GM18511 (cell line): ENCODE results near the gene PPDPF.
"Not testable (repeated sequence)": the region's sequence is repeated elsewhere in the genome, so short reads cannot be mapped to it uniquely, and the experiment has no call there.

ENCODE experiments used
- ATAC-seq: cut with Tn5 transposase; IDR thresholded peaks from one replicate; pipeline ENCODE4 v1.9.1; 2021; ENCODE audit warnings: mild to moderate bottlenecking, moderate library complexity; ENCODE audit not compliant: unreplicated experiment

Gene PPDPF

DNA sequence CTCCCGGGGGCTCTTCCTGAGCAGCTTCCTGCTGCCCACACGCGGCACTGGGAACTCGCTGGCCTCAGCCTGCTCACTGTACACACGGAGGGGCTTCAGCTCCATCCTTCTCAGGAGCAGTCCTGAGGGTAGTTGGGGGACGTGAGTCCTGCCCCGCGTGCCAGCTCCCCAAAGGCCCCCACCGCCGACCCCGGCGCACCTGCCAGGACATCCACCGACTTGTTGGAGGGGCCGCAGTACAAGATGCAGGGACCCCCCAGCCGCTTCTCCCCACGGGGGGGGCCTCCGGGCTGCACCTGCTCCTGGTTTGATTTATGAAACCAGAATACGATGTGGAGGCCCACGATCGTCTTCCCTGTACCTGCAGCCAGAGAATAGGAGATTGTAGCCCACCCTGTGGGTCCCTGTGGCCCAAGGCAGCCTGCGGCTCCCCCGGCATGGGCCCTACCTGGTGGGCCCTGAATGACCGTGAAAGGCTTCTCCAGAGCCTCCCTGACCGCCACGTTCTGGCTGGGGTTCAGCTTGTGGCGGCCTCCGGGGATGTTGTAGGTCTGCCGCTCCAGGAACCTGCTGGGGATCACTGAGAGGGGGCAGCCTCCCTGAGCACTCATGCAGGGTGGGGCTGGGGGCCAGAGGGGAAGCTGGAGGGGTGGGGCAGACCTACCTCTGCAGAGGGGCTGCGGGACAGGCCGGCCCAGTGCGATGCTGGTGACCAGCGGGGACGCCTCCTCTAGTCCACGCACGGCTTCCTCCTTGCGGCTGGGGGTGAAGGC lies 41.2 kb downstream of the PPDPF start:
- ATAC-seq: no peak

DNA sequence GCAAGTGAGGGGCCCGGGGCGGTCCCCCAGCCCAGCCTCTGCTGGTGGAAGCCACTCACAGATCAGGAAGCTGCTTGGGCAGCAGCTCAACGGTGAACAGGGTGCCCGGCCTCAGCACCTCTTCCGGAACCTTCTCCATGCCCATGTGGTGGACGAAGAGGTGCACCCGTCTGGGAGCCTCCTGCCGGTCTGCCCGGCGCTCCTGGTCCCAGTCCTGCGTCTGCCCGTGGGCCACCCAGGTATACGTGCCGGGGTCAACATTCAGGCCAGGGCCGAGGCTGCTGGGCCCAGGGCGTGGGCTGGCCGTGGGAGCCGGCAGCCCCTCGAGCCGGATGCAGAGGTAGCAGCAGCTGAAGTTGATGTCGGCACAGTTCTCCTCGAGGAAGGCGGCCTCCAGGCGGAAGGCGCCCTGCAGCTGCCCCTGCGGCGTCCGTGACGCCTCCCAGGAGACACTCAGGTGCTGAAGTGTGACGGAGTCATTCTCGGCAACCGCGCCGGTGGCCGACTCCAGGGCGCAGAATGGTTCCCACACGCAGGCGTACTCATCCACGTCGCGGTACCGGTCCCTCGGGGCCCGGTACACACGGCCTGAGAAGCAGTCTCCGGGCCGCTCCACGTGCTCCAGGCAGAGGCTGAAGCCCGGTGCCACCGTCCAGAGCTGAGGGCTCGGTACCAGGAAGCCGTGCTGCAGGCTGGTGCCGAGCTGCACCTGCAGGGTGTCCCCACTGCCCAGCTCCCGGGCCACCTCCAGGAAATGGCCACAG lies 42.1 kb downstream of the PPDPF start:
- no peak for ATAC-seq

DNA sequence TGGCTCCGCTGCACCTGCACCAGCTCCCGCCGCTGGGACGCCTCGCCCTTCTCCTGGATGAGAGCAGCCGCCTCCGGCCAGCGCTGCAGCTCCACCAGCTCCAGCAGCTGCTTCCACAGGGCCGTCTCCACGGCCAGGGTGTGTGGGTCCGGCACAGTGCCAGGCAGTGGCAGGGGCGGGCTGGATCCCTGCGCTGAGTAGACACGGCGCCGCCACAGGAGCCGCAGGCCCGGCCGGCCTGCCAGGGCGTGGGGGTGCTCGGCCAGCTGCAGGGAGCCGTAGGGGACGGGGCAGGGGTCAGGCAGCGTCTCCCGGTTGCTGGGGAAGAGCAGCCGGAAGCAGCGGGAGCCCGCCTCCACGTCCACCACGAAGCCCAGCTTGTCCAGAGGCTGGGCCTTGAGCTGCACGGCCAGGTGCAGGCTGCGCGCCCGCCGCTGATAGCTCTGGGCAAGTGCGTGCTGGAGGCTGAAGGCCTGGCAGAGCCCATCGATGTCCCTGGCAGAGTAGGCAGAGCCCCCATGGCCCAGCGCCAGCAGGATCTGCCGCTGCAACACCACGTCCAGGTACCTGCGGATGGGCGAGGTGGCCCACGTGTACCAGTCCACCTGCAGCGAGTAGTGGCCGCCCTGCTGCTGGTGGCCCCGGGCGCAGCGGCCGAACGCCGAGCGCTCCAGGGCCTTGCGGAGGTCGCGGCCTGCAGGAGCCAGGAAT lies 42.8 kb downstream of the PPDPF start:
- no peak for ATAC-seq

DNA sequence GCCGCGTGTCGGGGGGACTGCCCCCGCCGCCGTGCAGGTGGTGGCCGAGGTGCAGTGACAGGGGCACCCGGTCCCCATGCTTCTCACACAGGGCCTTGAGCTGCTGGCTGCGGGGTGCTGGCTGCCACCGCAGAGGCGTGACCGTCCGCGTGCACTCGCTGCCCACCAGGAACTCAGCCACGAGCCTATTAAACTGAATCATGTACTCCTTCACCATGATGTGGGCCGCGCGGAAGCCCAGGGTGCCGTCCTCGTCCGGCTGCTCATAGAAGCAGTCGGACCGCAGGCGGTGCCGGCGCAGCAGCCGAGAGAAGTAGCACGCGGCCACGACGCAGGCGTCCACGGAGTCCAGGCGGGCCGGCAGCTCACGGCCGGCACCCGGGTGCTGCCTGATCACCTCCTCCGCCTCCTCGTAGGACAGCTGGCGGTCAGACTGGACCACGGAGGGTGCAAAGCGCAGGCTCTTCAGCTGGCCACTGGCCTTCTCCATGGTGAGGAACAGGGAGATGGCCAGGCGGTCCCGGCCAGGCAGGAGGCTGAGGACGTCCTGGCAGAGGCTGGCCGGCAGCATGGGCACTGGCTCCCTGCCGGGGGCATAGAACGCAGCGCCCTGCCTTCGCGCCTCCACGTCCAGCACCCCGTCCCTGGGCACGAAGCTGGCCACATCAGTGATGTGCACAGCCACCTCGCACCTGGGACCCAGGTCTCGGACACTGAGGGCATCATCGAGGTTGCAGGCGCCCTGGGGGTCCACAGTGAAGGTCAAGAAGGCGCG lies 43.7 kb downstream of the PPDPF start:
- no peak for ATAC-seq

DNA sequence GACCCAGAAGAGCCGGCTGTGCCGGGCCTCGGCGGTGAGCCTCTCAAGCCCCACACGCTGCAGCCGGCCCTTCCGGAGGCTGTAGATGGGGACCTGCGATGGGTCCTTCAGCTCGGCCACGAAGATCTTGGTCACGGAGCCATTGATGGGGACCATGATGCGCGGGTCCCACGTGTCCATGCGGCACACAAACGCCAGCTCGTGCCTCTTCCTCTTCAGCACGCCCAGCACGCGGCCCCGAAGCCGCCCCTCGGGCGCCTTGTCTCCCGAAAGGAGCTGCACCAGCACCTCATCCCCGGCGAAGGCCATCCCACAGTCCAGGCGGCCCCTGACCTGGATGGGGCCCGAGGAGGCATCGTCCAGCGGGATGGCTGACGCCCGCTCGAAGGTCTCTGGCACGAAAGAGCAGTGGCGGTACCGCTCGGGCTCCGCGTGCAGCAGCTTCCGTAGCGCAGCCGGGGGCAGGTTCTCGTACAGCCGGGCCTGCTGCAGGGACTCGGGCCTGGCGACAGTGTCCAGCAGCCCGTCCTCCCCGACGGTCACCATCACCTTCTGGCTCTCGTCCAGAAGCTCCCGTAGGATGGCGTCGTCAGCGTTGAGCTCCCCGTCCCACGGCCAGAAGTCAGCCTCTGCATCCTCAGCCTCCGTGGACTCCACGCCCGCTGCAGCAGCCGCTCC lies 44.6 kb downstream of the PPDPF start:
- no peak for ATAC-seq

DNA sequence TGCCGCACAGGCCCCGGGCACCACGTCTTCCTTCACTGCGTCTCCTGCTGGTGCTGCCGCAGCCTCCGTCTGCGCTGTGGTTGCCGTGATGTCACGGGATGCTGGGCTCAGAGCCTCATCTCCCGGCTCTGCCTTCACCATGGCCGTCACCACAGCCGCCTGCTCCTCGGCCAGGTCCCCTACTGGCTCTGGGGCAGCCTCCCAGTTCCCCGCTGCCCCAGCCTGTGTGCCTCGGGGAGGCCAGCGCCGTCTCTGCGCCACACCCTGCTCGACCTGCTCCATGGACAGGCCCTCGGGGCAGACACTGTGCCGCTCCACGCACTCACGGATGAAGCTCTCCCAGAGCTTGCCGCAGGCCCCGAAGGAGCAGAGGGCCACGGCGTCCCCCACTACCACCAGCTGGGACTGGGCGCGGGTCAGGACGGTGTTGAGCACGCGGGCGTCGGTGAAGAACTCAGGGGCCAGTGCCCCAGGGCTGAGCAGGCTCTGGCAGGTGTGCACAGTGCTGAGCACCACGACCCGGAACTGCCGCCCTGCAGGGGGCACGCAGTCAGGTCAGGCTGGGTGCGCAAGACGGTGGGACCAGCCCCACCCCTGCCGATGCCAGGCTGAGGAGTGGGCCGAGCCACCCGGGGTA lies 45.3 kb downstream of the PPDPF start:
- ATAC-seq: no peak

DNA sequence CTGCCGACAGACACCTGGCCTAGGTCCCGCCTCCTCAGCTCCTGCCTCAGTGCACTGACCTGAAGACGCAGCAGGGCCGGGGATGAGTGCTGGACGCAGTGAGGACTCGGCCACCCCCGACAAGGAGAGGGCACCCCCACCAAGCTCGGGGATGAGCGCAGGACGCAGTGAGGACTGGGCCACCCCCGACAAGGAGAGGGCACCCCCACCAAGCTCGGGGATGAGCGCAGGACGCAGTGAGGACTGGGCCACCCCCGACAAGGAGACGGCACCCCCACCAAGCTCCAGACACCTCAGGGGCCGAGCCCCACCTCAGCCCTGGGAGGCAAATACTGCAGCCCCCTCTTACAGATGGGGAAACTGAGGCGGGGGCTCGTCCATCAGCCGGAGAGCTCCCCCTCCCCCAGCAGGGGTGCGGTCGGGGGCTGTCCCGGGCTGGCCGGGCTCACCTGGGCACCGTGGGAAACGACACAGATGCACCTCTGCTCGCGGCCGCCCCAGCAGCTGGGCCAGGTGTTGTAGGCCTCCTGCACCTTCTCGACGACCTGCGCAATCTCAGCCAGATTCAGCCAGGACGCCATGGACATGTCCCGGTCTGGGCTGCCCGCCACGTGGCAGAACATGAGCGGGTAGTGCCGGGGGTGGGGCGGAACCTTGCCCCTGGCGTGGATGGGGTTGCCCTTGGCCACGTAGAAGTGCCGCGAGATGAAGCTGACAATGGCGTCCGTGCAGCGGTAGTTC lies 46.0 kb downstream of the PPDPF start:
- ATAC-seq: no peak

DNA sequence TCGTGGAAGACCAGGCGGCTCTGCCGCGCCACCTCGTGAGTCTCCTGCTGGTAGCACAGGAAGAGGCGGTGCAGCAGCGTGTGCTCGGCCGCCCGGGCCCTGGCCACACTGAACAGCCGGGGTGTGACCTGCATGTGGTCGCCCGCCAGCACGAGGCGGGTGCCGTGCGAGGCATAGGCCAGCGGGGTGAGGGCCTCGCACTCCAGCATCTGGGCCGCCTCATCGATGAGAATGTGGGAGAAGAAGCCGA lies 46.5 kb downstream of the PPDPF start:
- no peak for ATAC-seq

DNA sequence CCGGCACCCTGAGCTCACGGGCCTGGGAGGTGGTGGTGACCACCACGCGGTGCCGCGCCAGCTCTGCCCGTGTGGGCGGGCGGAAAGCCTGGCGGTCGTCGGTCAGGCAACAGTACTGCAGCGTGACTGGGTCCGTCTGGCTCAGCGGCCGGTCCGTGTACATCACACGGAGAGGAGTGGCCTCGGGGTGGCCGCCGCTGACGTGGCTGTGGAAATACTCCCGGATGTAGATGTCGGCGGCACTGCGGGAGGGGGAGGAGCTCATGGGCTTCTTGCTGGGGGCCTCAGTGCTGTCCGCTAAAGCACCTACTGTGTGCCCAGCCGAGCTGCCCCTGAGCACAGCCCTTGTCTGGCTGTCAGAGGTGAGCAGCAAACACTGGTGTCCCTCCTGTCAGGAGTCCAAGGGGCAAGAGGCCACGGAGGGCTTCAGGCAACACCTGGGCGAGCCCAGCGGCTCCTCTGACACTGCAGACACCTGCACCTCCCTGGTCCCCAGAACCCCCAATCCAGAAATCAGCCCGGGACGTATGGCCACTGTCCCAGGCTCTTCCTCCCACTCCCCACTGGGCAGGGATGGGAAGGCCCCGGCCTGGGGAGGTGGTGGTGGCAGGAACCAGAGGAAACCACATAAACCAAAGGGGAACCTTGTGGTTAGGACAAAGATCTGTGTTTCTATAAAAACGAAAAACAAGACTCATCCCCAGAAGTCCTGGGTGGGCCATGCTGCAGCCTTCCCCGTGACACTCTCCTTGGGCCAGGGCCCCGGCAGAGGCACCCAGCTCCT lies 47.0 kb downstream of the PPDPF start:
- peak; percentile 81 for ATAC-seq

DNA sequence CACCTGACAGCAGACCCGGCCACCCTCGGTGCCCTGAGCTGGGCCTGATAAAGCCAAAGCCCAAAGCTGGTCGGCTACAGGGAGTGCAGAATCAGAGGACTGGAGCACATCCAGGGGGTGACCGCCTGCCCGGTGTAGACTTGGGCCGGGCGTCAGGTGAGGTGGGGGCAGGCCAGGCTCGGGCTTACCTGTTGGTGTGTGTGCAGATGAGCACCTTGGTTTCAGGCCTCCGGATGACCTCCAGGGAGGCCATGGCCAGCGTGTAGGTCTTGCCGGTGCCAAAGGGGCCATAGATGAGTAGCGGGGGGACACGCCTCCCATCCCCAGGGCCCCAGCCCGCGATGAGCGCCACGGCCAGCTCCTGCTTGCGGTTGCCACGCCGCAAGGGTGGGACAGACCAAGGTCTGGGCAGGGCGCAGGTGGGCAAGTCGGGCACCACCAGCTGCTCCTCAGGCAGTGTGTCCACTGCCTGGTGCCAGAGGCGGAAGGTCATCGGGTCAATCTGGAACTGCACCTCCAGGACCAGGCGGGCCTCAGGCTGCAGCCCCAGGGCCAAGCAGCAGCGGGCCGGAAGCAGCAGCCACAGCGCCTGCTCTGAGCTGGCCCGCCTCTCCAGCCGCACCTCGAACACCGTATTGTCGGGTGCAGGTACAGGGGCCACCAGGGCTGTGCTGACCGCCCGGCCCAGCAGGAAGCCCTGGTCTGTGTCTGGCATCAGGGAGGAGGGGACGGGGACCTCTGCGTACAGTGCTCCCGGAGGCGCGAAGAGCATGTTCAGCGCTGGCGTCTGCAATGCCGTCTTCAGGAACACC lies 47.8 kb downstream of the PPDPF start:
- peak; percentile 36 for ATAC-seq

DNA sequence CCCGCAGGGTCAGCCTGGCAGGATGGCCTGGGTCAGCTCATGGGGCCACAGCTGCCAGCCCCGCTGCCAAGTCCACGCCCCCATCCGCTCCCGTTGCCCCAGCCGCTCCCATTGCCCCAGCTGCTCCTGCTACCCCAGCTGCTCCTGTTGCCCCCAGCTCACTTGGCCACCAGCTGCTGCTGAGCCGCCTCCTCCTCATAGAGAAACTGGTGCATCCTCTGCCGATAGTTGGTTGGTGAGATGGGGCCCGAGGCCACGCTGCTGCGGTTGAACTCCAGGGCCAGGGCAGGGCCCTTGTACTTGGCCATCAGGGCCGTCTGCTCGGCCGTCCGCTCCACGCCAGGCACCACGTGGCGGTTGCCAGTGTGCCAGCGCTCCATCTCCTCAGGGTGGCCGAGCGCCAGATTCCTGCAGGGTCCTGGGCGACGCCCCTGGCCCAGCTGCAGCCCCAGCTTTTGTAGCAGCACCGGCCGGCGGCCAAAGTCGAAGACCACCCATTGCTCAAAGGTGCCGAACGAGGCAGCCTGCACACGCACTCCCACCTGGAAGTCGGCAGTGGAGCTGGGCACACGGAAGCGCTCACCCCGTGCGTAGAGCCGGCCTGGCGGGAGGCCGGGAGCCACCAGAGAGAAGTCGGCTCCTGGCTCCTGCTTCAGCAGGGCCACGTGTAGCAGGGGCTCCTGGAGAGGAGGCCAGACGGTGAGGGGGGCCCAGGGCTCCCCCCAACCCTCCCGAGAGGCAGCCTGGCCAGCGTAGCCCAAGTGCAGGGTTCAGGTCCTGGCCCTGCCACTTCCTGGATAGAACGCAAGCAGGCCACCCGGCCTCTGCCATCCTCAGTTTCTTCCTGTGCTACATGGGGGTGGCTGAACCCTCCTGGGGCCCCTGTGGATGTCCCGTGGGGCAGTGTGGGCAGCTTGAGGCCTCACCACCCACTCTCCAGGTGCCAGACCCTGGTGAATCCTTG lies 48.7 kb downstream of the PPDPF start:
- no peak for ATAC-seq

DNA sequence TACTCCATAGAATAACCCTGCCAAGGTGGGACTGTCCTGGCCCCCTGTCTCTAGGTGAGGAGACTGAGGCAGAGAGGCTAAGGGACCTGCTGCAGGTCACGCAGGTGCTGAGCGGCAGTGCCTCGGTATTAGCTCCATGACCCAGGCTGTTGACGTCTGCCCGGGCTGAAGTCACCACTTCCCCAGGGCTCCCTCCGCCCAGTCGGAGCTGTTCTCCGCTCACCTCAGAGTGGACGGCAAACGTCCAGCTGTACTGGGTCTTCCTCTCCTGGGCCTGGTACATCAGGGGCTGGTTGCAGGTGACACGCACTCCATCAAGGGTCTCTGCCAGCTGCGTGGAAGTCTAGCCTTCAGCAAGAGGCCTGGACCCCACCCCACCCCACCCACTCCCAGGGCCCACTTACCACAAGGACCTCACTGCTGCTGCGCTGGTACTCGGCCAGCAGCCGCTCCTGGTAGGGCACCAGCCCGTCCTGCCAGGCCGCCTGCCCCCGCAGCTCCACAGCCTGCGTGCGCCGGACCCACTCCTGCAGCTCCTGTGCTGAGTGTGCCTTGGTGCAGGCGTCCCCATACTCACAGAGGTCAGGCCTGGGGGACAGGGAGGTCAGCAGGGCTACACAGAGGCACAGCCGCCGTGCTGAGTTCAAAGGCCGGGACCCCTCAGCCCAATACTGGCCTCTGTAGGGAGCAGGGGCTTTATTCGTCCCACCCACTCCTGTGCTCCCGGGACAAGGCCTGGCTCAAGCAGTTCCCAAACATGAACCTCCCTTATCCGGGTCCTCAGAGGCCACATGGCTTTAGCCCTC lies 49.9 kb downstream of the PPDPF start:
- no peak for ATAC-seq

DNA sequence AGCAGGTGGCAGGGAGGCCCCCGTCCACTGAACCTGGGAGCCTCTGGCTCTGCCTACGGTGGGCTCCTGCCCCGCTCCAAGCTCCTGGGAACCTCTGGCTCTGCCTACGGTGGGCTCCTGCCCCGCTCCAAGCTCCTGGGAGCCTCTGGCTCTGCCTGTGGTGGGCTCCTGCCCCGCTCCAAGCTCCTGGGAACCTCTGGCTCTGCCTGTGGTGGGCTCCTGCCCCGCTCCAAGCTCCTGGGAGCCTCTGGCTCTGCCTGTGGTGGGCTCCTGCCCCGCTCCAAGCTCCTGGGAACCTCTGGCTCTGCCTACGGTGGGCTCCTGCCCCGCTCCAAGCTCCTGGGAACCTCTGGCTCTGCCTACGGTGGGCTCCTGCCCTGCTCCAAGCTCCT lies 50.5 kb downstream of the PPDPF start:
- ATAC-seq: not testable (repeated sequence)
